Loucy (cell line): ENCODE data around the gene GREB1L.
A peak's percentile ranks its signal among the peaks of the same experiment; 100 is the strongest.

Source experiments
- H2AFZ ChIP-seq: fragments of 200-600 bp; sonication (generic); 2 replicates; pipeline ENCODE4 v1.6.0; 2016; ENCODE audit warnings: antibody characterized with exemption, mild to moderate bottlenecking, low read length, moderate library complexity
- H3F3A ChIP-seq: fragments of 200-600 bp; 2 replicates; pipeline ENCODE4 v1.6.0; 2016; ENCODE audit warnings: antibody characterized with exemption, low read depth, mild to moderate bottlenecking
- H3K27me3 ChIP-seq: fragments of 200-600 bp; sonication (generic); 2 replicates; pipeline ENCODE4 v1.6.1; 2014; ENCODE audit warnings: low read length, mild to moderate bottlenecking; ENCODE audit not compliant: insufficient read depth, poor library complexity, severe bottlenecking
- H3K36me3 ChIP-seq: fragments of 200-600 bp; sonication (generic); 2 replicates; pipeline ENCODE4 v1.6.1; 2016; ENCODE audit warnings: low read length; ENCODE audit not compliant: insufficient read depth
- H3K4me1 ChIP-seq: fragments of 200-600 bp; sonication (generic); 2 replicates; pipeline ENCODE4 v1.5.1; 2014; ENCODE audit warnings: low read length, mild to moderate bottlenecking; ENCODE audit not compliant: insufficient read depth, poor library complexity, severe bottlenecking
- H3K4me2 ChIP-seq: fragments of 200-600 bp; sonication (generic); 2 replicates; pipeline ENCODE4 v1.6.0; 2014; ENCODE audit warnings: antibody characterized with exemption, low read length, low read depth, mild to moderate bottlenecking; ENCODE audit not compliant: poor library complexity, severe bottlenecking
- H3K4me3 ChIP-seq: fragments of 200-600 bp; sonication (generic); 2 replicates; pipeline ENCODE4 v1.5.1; 2014; ENCODE audit warnings: low read length, mild to moderate bottlenecking, mixed read lengths; ENCODE audit not compliant: poor library complexity, severe bottlenecking
- H3K79me2 ChIP-seq: fragments of 200-600 bp; sonication (generic); 2 replicates; pipeline ENCODE4 v1.6.1; 2014; ENCODE audit warnings: low read length; ENCODE audit not compliant: insufficient read depth
- H3K9ac ChIP-seq: fragments of 200-600 bp; sonication (generic); 2 replicates; pipeline ENCODE4 v1.6.0; 2014; ENCODE audit warnings: mild to moderate bottlenecking, low read depth, low read length, moderate library complexity; ENCODE audit not compliant: poor library complexity, severe bottlenecking
- H3K9me2 ChIP-seq: fragments of 200-600 bp; sonication (generic); replicated peaks from 2 replicates; pipeline ENCODE4 v1.6.1; 2016; ENCODE audit warnings: low read depth, low read length, mixed read lengths
- H3K9me3 ChIP-seq: fragments of 200-600 bp; sonication (generic); 2 replicates; pipeline ENCODE4 v1.6.1; 2014; ENCODE audit warnings: mild to moderate bottlenecking, antibody characterized with exemption, low read length, low read depth; ENCODE audit not compliant: insufficient read depth
- H4K20me1 ChIP-seq: fragments of 200-600 bp; sonication (generic); 2 replicates; pipeline ENCODE4 v1.6.0; 2014; ENCODE audit warnings: antibody characterized with exemption, low read length, mild to moderate bottlenecking; ENCODE audit not compliant: insufficient read depth, poor library complexity, severe bottlenecking
- CTCF ChIP-seq: fragments of 200-600 bp; sonication (generic); conservative IDR thresholded peaks from 2 replicates; pipeline ENCODE4 v1.5.1; 2014; ENCODE audit warnings: mild to moderate bottlenecking, antibody characterized with exemption, low read length
- EZH2phosphoT487 ChIP-seq: fragments of 200-600 bp; IDR thresholded peaks from 2 replicates; pipeline ENCODE4 v1.6.1; 2018; ENCODE audit warnings: antibody characterized with exemption, mild to moderate bottlenecking, moderate library complexity, borderline replicate concordance

The GREB1L gene

GRCh38 chr18:21443776-21444464, 201.9 kb downstream of the GREB1L start:
- no peaks in the 10 kb centered on the region for H3K79me2 ChIP-seq

GRCh38 chr18:21444465-21445212, 202.6 kb downstream of the GREB1L start:
- H3F3A ChIP-seq = no peaks in the 10 kb centered on the region
- TF ChIP-seq CTCF (peak; percentile 97), EZH2phosphoT487 (no peak)
- H2AFZ ChIP-seq = no peak overlapping the region
- no peaks in the 10 kb centered on the region for H4K20me1 ChIP-seq
- H3K4me1 ChIP-seq = peaks cover 2% of the 10 kb centered on the region
- H3K4me3 ChIP-seq = no peak overlapping the region
- H3K9me2 ChIP-seq = no peaks in the 10 kb centered on the region
- no peaks in the 10 kb centered on the region for H3K79me2 ChIP-seq
- no peaks in the 10 kb centered on the region for H3K36me3 ChIP-seq
- H3K4me2 ChIP-seq = no peak overlapping the region
- no peak overlapping the region for H3K9ac ChIP-seq
- H3K27me3 ChIP-seq = no peaks in the 10 kb centered on the region
- H3K9me3 ChIP-seq = no peaks in the 10 kb centered on the region

More at GRCh38 chr18:21443776-21444464, 201.9 kb downstream of the GREB1L start:
- Histone ChIP-seq H4K20me1 (no peaks in the 10 kb centered on the region), H3K9me3 (no peaks in the 10 kb centered on the region), H3K4me3 (no peak overlapping the region), H3K4me1 (no peaks in the 10 kb centered on the region), H3F3A (no peaks in the 10 kb centered on the region), H2AFZ (no peak overlapping the region), H3K27me3 (no peaks in the 10 kb centered on the region), H3K9ac (no peak overlapping the region), H3K9me2 (no peaks in the 10 kb centered on the region), H3K4me2 (no peak overlapping the region), H3K36me3 (no peaks in the 10 kb centered on the region)
- TF ChIP-seq CTCF = no peak
- no peak for TF ChIP-seq EZH2phosphoT487

- H3K36me3 ChIP-seq = no peaks in the 10 kb centered on the region
- H3K4me2 ChIP-seq = no peak overlapping the region
- TF ChIP-seq EZH2phosphoT487 (no peak), CTCF (no peak)
- H2AFZ ChIP-seq = no peak overlapping the region
- H3K4me1 ChIP-seq = peaks cover 32% of the 10 kb centered on the region
- H3K27me3 ChIP-seq = no peaks in the 10 kb centered on the region
- H3K9me3 ChIP-seq = no peaks in the 10 kb centered on the region
- H3K9ac ChIP-seq = no peak overlapping the region
- H3K9me2 ChIP-seq = no peaks in the 10 kb centered on the region
- no peaks in the 10 kb centered on the region for H4K20me1 ChIP-seq
- H3F3A ChIP-seq = no peaks in the 10 kb centered on the region
- no peaks in the 10 kb centered on the region for H3K79me2 ChIP-seq
- no peak overlapping the region for H3K4me3 ChIP-seq
Measured at GRCh38 chr18:21448299-21448698, 206.3 kb downstream of the GREB1L start.
